SIG-M5 treated with dmso at 0.1 percent for 504 hours (cell line): ENCODE measurements around the gene GPR27.

ENCODE experiments used
- DNase-seq: peaks from one replicate; lab custom pipeline; 2025; ENCODE audit not compliant: unreplicated experiment; lab: John Stamatoyannopoulos, UW

Gene GPR27

GRCh38 chr3:71785532-71786216 lies 32.0 kb downstream of the GPR27 start:
- DNase-seq, result no peak

DNA sequence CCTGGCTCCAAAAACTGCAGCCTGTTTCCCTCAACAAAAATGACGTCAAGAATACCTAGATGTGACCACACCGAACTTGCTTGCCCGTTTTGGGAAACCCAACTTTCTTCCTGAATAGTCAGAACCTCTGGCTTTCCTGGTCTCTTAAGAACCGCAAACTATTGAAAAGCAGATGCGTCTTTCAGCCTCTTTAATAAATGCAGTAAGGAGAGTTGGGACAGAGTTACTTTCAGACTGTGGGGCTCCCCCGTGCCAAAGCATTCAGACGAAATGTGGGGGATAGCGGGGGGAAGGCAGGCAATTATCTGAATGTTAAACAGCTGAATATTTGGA lies 32.5 kb downstream of the GPR27 start:
- DNase-seq, result no peak

DNA sequence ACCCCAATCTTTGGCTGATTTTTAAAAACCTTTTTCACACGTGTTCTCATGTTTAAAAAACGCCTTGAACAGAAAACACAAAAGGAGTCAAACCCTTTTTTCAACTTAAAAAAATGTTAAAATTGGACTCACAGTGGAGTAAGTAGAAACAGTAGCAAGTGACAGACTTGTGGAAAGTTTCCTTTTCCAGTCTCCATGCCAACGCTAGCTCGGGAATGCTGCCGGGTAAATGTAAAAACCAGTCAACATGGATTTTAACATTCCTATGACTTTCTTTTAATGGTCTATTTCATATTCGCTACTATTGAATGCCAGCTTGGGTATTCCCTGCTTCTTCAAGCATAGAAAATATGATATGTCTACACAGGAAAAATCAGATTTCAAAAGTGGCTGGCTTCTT lies 32.9 kb downstream of the GPR27 start:
- DNase-seq, result no peak

GRCh38 chr3:71787851-71788405 lies 34.3 kb downstream of the GPR27 start:
- no peak for DNase-seq

DNA sequence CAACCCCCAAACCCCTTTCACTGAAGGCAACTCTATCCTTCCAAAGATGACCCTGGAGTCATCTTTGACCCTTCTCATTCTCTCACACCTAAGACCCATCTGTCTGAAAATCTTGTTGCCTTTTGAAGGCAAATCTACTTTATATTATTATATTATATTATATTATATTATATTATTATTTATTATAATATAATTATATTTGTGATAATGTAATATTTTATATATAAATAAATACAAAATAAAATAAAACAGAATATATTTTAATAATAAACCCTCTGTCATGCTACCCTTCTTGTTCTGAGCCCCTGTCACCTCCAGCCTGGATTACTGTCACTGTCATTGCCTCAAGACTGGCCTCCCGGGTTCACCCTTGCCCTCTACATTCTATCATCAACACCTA lies 36.3 kb downstream of the GPR27 start:
- DNase-seq, result no peak

DNA sequence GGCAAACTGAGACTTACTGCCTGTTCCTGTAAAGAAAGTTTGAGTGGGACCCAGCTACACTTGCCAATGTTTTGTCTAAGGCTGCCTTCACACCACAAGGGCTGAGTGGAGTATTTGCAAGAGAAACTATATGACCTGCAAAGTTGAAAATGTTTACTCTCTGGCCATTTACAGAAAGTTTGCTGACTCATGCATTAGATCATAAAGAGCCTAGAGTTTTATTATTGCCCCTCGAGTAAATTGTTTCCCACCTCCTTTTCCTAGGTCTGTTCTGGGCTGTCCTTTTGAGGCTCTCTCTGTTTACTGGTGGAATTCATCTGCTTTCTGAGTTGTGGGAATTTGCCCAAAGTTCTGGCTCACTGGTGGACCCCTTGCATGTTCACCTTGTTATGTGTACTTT lies 38.0 kb downstream of the GPR27 start:
- no peak for DNase-seq

GRCh38 chr3:71796290-71796689 lies 42.6 kb downstream of the GPR27 start:
- no peak for DNase-seq

GRCh38 chr3:71797455-71797854 lies 43.8 kb downstream of the GPR27 start:
- no peak for DNase-seq

DNA sequence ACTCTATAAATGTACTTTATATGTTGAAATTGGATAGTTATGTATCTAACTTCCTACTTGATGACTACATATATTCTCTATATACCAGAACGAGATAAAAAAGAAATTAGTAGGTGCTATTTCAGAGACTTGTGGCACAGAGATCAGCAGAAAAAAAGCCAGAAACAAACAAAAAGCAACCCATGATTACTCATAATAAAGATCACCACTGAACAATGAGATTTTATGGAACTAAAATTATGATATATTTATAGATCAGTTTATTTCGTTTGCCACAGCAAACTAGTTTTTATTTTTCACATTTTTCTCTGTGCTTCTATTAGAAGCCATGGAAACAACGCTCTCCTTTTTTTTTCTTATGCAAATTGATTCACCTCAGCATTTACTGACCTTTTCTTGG lies 46.4 kb downstream of the GPR27 start:
- no peak for DNase-seq

DNA sequence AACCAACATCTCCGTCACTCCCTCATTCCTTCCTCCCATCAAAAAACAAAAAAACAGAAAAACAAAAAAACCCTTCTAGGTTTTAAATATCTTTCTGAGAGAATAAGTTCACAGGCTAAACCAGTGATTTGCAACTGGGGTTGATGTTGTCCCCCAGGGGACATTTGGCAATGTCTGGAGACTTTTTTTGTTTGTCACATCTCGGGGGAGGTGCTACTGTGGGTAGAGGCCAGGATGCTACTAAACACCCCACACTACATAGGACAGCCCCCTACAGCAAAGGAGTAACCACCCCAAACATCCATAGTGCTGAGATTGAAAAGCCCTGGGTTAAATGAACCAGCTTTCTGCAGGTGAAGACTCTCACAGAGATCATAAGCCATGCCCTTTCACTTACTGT lies 48.3 kb downstream of the GPR27 start:
- DNase-seq, result no peak

DNA sequence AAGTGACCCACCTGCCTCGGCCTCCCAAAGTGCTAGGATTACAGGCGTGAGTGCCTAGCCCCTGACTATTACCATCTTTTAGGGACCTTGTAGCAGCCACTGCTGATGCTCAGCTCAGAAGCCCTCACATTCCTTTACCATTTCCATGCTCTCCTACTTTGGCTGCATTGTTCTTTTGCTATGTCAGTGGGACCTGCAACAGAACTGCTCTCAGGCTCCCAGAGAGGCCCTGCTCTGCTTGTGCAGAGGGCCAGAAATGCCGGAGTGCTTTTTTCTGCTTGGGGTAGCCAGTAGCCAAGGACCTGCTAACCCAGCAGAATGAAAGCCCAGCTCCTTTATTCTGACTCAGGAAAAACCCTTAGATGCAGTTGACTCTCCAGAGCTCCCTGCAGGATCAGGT lies 49.6 kb downstream of the GPR27 start:
- DNase-seq, result no peak

DNA sequence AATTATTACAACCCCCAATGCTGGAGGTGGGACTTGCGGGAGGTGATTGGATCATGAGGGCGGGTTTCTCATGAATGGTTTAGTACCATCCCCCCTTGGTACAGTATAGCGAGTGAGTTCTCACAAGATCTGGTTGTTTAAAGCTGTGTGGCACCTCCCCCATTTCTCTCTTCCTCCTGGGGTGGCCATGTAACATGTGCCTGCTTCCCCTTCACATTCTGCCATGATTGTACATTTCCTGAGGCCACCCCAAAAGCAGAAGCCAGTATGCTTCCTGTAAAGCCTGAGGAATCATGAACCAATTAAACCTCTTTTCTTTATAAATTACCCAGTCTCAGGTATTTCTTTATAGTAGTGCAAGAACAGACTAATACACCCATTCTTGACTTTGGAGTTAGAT lies 51.5 kb downstream of the GPR27 start:
- DNase-seq, result peak; percentile 38

- DNase-seq, result no peak
Measured at GRCh38 chr3:71805691-71806090, 52.0 kb downstream of the GPR27 start.
